Liver (tissue), 3 donors: Measurements from ENCODE around the gene PDLIM1.

Experiments
- CTCF ChIP-seq: fragments of 150-350 bp; IDR thresholded peaks from 2 replicates; pipeline ENCODE4 v1.5.1; 2017; ENCODE audit warnings: improper control_type of control experiment, low read depth, low read length; ENCODE audit not compliant: missing input control
- EGR1 ChIP-seq, 2 donors: IDR thresholded peaks; 2 replicates each; pipeline ENCODE4 v1.6.1; 2016 to 2018; ENCODE audit warnings: antibody characterized with exemption in 2 of 2, low read depth in 2 of 2
- GABPA ChIP-seq, 2 donors: IDR thresholded peaks in 1 of 2; conservative IDR thresholded peaks in 1 of 2; 2 replicates each; pipeline ENCODE4 v1.6.1; 2016; ENCODE audit warnings: antibody characterized with exemption in 2 of 2, mild to moderate bottlenecking in 1 of 2, moderate library complexity in 1 of 2
- HNF4A ChIP-seq, 2 donors: conservative IDR thresholded peaks; 2 replicates each; pipeline ENCODE4 v1.6.1; 2016; ENCODE audit warnings: antibody characterized with exemption in 2 of 2, mild to moderate bottlenecking in 2 of 2
- JUND ChIP-seq, 2 donors: IDR thresholded peaks; 2 replicates each; pipeline ENCODE4 v1.6.1; 2016; ENCODE audit warnings: antibody characterized with exemption in 2 of 2
- MAX ChIP-seq: IDR thresholded peaks from 2 replicates; pipeline ENCODE4 v1.6.1; 2016; ENCODE audit warnings: antibody characterized with exemption
- RAD21 ChIP-seq, 2 donors: IDR thresholded peaks; 2 replicates each; pipeline ENCODE4 v1.6.1; 2016; ENCODE audit warnings: antibody characterized with exemption in 2 of 2, mild to moderate bottlenecking in 2 of 2
- REST ChIP-seq: IDR thresholded peaks from 2 replicates; pipeline ENCODE4 v1.6.1; 2016; ENCODE audit warnings: antibody characterized with exemption, mild to moderate bottlenecking
- RXRA ChIP-seq, 2 donors: IDR thresholded peaks; 2 replicates each; pipeline ENCODE4 v1.6.1; 2017 to 2018; ENCODE audit warnings: antibody characterized with exemption in 2 of 2, mild to moderate bottlenecking in 1 of 2
- SP1 ChIP-seq: IDR thresholded peaks from 2 replicates; pipeline ENCODE4 v1.6.1; 2018; ENCODE audit warnings: antibody characterized with exemption, mild to moderate bottlenecking
- TAF1 ChIP-seq: conservative IDR thresholded peaks from 2 replicates; pipeline ENCODE4 v1.6.1; 2016; ENCODE audit warnings: antibody characterized with exemption, mild to moderate bottlenecking
- YY1 ChIP-seq: IDR thresholded peaks from 2 replicates; pipeline ENCODE4 v1.6.1; 2016; ENCODE audit warnings: antibody characterized with exemption, mild to moderate bottlenecking
- TF ChIP-seq, protein P1 (sequence below): IDR thresholded peaks from 2 replicates; pipeline ENCODE4 v1.6.1; 2016; ENCODE audit warnings: antibody characterized with exemption
- donor health status: healthy.
- donor health status: healthy.

DNA sequence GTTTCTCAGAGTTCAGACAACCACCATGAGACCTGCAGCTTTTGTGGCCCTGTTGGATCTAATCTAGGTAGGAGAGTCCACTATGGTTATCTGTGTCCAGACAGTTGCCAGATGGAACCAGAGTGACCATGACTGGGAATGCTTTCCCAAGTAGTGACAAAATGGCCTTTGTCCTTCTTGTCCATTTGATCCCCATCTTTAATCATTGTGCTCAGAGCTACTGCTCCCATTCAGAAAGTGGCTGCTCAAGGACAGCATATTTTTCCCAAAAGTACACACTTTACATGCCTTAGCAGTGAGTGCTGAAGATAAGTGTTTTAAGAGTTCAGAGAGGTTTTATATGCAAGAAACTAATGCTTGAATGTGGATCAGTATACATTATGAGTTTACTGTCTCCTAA lies 102.2 kb downstream of the PDLIM1 start:
- no peak for TF ChIP-seq CTCF
- no peak for TF ChIP-seq RAD21 (IDR thresholded peaks at IDR 0.05)
- TF ChIP-seq REST = no peak
- no peak for TF ChIP-seq MAX
- no peak for TF ChIP-seq EGR1 (IDR thresholded peaks at IDR 0.05; ENCODE audit: low read depth in 2 of 2)
- no peak for TF ChIP-seq HNF4A (conservative IDR thresholded peaks at IDR 0.05)
- TF ChIP-seq YY1 = no peak
- TF ChIP-seq SP1 = no peak
- no peak for TF ChIP-seq JUND (IDR thresholded peaks at IDR 0.05)
- TF ChIP-seq GABPA (IDR thresholded peaks at IDR 0.05 in 1 of 2, conservative IDR thresholded peaks at IDR 0.05 in 1 of 2) = no peak
- TF ChIP-seq TAF1 = no peak
- TF ChIP-seq, protein P1, sequence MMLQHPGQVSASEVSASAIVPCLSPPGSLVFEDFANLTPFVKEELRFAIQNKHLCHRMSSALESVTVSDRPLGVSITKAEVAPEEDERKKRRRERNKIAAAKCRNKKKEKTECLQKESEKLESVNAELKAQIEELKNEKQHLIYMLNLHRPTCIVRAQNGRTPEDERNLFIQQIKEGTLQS = no peak
- no peak for TF ChIP-seq RXRA (IDR thresholded peaks at IDR 0.05)
